HFFc6 (cell line): ENCODE data around the gene JMY. TPM values are rescaled to one million over a fixed set of nuclear protein-coding genes. Genes with fewer than 3 reads are reported as not detected.
"Not testable (repeated sequence)": the region's sequence is repeated elsewhere in the genome, so short reads cannot be mapped to it uniquely, and the experiment has no call there.

ENCODE experiments used
- DNase-seq: peaks from one replicate; pipeline ENCODE4 v3.0.0-alpha.2; 2018
- H3K27ac Mint-ChIP-seq: 2 replicates; pipeline ENCODE4 v1.8.0; 2020; ENCODE audit warnings: mild to moderate bottlenecking, mixed read lengths
- H3K27me3 Mint-ChIP-seq: 2 replicates; pipeline ENCODE4 v1.8.0; 2021; ENCODE audit warnings: mild to moderate bottlenecking, moderate library complexity, mixed read lengths; ENCODE audit not compliant: insufficient read depth
- H3K36me3 Mint-ChIP-seq: 2 replicates; pipeline ENCODE4 v1.8.0; 2021; ENCODE audit warnings: low read depth, mixed read lengths
- H3K4me1 Mint-ChIP-seq: 2 replicates; pipeline ENCODE4 v1.8.0; 2020; ENCODE audit warnings: low read depth, mixed read lengths
- H3K4me3 Mint-ChIP-seq: 2 replicates; pipeline ENCODE4 v1.8.0; 2020; ENCODE audit warnings: mild to moderate bottlenecking, moderate library complexity, mixed read lengths
- H3K9me3 Mint-ChIP-seq: 2 replicates; pipeline ENCODE4 v1.8.0; 2020; ENCODE audit warnings: mild to moderate bottlenecking, mixed read lengths
- total RNA-seq, 6 experiments: library from RNA; stranded (reverse); fragmentation: NEBNext Ultra II Directional; extraction: Animal tissue kit (Norgen Biotek cat#: 25700); gene quantifications; 2 replicates in 1 of 6; 3 replicates in 5 of 6; pipeline ENCODE4 v1.2.3, GENCODE V29; 2021
- TF ChIP-seq, protein P1 (sequence below): fragments of 200-600 bp; sonication (generic); IDR thresholded peaks from 2 replicates; pipeline ENCODE4 v1.5.0; 2021; ENCODE audit warnings: antibody characterized with exemption, mild to moderate bottlenecking

JMY gene
- total RNA-seq, 6 experiments from 2014 or later, result 5.0 to 9.7 (median 5.6) TPM

- Mint-ChIP-seq H3K9me3 (no peaks in the 10 kb centered on the region), H3K4me3 (no peak overlapping the region)
- TF ChIP-seq, protein P1, sequence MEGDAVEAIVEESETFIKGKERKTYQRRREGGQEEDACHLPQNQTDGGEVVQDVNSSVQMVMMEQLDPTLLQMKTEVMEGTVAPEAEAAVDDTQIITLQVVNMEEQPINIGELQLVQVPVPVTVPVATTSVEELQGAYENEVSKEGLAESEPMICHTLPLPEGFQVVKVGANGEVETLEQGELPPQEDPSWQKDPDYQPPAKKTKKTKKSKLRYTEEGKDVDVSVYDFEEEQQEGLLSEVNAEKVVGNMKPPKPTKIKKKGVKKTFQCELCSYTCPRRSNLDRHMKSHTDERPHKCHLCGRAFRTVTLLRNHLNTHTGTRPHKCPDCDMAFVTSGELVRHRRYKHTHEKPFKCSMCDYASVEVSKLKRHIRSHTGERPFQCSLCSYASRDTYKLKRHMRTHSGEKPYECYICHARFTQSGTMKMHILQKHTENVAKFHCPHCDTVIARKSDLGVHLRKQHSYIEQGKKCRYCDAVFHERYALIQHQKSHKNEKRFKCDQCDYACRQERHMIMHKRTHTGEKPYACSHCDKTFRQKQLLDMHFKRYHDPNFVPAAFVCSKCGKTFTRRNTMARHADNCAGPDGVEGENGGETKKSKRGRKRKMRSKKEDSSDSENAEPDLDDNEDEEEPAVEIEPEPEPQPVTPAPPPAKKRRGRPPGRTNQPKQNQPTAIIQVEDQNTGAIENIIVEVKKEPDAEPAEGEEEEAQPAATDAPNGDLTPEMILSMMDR, result no peak
Observed at GRCh38 chr5:79243224-79243623, 7.3 kb downstream of the JMY start.

GRCh38 chr5:79254067-79254466 is 18.1 kb downstream of the JMY start:
- not testable (repeated sequence) for H3K9me3 Mint-ChIP-seq, H3K4me1 Mint-ChIP-seq, DNase-seq, H3K27ac Mint-ChIP-seq, H3K36me3 Mint-ChIP-seq, H3K4me3 Mint-ChIP-seq, H3K27me3 Mint-ChIP-seq

More at GRCh38 chr5:79243224-79243623, 7.3 kb downstream of the JMY start:
- no peaks in the 10 kb centered on the region for H3K27me3 Mint-ChIP-seq
- no peak for DNase-seq
- H3K27ac Mint-ChIP-seq, result no peak overlapping the region
- no peaks in the 10 kb centered on the region for H3K36me3 Mint-ChIP-seq
- peaks cover 31% of the 10 kb centered on the region for H3K4me1 Mint-ChIP-seq

DNA sequence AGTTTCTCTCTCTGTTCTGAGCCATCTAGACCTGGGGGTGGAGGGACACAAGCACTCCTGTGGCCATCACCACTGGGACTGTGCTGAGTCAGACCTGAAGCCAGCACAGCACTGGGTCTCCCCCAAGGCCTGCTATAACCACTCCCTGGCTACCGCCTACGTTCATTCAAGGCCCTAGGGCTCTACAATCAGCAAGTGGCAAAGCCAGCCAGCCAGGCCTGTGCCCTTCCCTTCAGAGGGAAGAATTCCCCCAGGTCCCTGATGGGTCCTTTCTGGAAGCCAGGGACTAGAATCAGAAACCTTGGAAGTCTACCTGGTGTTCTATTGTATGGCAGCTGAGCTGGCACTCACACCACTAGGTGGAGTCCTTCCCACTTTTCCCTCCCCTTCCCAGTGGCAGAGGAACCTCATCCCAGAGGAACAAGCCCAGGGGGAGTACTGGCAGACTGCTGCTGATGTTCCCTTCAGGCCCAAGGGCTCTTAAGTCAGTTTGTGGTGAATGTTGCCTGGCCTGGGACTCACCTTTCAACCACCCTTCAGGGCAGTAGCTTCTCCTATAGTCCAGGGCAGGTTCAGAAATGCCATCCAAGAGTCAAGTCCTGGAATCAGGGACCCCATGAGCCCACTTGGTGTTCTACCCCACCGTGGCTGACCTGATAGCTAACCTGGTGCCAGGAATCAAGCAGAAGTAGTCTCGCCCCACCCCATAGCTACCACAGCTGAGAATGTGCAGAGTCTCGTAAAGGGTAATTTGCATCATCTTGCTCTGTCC is 20.0 kb downstream of the JMY start:
- Mint-ChIP-seq H3K27me3 (no peaks in the 10 kb centered on the region; the same call in 1 of the 2 replicates), H3K36me3 (no peaks in the 10 kb centered on the region), H3K4me1 (peaks cover 8% of the 10 kb centered on the region), H3K9me3 (no peaks in the 10 kb centered on the region), H3K4me3 (no peak overlapping the region), H3K27ac (no peak overlapping the region)
- DNase-seq, result peak; percentile 23
- TF ChIP-seq, protein P1, result peak; percentile 87

DNA sequence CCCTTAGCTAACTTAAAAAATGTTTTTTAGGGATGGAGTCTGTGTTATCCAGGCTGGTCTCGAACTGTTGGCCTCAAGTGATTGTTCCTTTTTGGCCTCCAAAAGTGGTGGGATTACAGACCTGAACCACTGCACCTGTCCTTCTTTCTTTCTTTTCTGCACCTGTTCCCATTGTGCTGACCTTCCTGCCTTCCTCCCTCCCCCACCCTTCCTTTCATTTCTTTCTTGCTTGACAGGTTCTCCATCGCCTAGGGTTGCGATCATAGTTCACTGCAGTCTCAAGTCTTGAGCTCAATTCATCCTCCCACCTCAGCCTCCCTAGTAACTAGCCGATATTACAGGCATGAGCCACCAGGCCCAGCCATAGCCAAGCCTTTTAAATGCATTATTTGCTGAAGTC is 20.6 kb downstream of the JMY start:
- Mint-ChIP-seq H3K36me3 (no peaks in the 10 kb centered on the region), H3K27me3 (no peaks in the 10 kb centered on the region; the same call in 1 of the 2 replicates), H3K27ac (no peak overlapping the region), H3K4me1 (peaks cover 8% of the 10 kb centered on the region), H3K4me3 (no peak overlapping the region), H3K9me3 (no peaks in the 10 kb centered on the region)
- no peak for DNase-seq
- TF ChIP-seq, protein P1, result no peak

DNA sequence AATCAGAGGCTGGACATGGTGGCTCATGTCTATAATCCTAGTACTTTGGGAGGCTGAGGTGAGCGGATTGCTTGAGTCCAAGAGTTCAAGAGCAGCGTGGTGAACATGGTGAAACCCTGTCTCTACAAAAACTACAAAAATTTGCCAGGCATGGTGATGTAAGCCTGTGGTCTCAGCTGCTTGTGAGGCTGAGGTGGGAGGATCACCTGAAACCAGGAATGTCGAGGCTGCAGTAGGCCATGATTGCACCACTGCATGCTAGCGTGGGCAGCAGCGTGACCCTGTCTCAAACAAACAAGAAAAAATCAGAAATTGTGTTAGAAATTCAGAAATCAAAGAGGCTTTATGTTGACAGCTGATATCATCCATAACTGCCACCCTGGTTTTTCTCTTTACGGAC is 21.4 kb downstream of the JMY start:
- Mint-ChIP-seq H3K9me3 (no peaks in the 10 kb centered on the region), H3K4me3 (no peak overlapping the region), H3K27ac (no peak overlapping the region), H3K36me3 (no peaks in the 10 kb centered on the region), H3K27me3 (no peaks in the 10 kb centered on the region; the same call in 1 of the 2 replicates), H3K4me1 (peaks cover 8% of the 10 kb centered on the region)
- DNase-seq, result no peak
- TF ChIP-seq, protein P1, result no peak

- TF ChIP-seq, protein P1, result no peak
- DNase-seq, result no peak
- Mint-ChIP-seq H3K9me3 (no peaks in the 10 kb centered on the region), H3K27ac (no peak overlapping the region), H3K4me1 (peaks cover 8% of the 10 kb centered on the region), H3K27me3 (no peaks in the 10 kb centered on the region; the same call in 1 of the 2 replicates), H3K4me3 (no peak overlapping the region), H3K36me3 (no peaks in the 10 kb centered on the region)
Observed at GRCh38 chr5:79258801-79259200, 22.9 kb downstream of the JMY start.
